GM19043 (cell line): ENCODE results near the gene PIAS4.
"Not testable (repeated sequence)": the region's sequence is repeated elsewhere in the genome, so short reads cannot be mapped to it uniquely, and the experiment has no call there.

ENCODE experiments used
- ATAC-seq: cut with Tn5 transposase; IDR thresholded peaks from one replicate; pipeline ENCODE4 v1.9.1; 2021; ENCODE audit warnings: low read depth; ENCODE audit not compliant: unreplicated experiment

Gene PIAS4, protein sequence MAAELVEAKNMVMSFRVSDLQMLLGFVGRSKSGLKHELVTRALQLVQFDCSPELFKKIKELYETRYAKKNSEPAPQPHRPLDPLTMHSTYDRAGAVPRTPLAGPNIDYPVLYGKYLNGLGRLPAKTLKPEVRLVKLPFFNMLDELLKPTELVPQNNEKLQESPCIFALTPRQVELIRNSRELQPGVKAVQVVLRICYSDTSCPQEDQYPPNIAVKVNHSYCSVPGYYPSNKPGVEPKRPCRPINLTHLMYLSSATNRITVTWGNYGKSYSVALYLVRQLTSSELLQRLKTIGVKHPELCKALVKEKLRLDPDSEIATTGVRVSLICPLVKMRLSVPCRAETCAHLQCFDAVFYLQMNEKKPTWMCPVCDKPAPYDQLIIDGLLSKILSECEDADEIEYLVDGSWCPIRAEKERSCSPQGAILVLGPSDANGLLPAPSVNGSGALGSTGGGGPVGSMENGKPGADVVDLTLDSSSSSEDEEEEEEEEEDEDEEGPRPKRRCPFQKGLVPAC

GRCh38 chr19:4007021-4007835, at the start of gene PIAS4:
Gene PIAS4, plus strand, starts transcription at chr19:4007736. Its CDS starts 25 bp downstream, at chr19:4007761.
- ATAC-seq: peak; percentile 93

GRCh38 chr19:3958836-3959765, 48.4 kb upstream of the PIAS4 start:
- ATAC-seq: no peak

DNA sequence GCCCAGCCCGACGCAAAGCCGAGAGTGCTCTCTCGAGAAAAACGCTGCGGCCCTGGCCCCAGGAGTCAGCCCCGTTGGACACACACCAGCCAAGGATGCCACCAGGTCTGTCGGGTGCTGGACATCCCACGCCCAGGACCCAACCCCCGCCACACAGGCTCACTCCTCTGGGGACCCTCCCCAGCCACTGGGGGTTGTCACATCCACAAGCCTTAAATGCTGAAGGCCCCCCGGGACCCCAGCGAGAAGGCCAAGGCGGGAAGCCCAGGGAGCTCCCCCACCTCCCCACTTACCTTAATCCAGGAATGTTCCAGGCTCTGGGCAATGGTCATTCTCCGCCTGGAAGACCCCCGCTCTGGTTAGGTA, 47.8 kb upstream of the PIAS4 start:
- no peak for ATAC-seq

- ATAC-seq: no peak
Observed at GRCh38 chr19:3961007-3961406, 46.5 kb upstream of the PIAS4 start.

DNA sequence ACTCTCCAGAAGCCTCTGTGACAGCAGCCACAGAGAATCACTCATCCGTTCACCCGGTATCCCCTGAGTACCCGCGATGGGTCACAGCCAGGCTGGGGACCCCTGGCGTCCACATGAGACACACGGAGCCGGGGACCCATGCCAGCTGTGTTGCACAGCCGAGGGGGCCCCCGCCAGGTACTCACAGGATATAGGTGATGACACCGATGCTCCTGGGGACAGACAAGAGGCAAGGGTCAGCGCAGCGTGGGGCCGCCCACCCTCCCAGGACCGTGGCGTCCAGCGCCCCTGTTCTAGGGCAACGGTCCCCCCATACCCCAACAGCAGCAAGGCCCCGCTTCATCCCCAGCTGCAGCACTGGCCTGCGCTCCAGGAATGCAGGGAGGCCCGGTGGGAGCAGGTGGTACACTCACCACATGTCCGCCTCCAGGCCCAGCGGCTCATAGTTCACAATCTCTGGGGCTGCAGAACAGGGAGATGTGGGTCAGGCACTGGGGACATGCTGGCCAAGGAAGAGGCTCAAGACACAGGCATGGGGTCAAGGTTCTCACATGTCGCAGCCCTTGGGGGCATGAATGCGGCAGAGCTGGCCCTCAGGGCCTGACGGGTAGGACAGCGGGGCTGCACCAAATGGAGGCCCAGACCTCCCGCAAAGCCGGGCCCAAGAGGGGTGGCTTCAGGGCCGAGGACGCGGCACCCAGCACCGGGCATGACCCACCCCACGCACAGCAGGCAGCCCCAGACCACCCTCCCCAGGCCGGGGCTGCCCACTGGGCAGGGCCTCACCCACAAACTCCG, 43.9 kb upstream of the PIAS4 start:
- ATAC-seq: no peak

- no peak for ATAC-seq
Observed at GRCh38 chr19:3964256-3965194, 43.0 kb upstream of the PIAS4 start.

DNA sequence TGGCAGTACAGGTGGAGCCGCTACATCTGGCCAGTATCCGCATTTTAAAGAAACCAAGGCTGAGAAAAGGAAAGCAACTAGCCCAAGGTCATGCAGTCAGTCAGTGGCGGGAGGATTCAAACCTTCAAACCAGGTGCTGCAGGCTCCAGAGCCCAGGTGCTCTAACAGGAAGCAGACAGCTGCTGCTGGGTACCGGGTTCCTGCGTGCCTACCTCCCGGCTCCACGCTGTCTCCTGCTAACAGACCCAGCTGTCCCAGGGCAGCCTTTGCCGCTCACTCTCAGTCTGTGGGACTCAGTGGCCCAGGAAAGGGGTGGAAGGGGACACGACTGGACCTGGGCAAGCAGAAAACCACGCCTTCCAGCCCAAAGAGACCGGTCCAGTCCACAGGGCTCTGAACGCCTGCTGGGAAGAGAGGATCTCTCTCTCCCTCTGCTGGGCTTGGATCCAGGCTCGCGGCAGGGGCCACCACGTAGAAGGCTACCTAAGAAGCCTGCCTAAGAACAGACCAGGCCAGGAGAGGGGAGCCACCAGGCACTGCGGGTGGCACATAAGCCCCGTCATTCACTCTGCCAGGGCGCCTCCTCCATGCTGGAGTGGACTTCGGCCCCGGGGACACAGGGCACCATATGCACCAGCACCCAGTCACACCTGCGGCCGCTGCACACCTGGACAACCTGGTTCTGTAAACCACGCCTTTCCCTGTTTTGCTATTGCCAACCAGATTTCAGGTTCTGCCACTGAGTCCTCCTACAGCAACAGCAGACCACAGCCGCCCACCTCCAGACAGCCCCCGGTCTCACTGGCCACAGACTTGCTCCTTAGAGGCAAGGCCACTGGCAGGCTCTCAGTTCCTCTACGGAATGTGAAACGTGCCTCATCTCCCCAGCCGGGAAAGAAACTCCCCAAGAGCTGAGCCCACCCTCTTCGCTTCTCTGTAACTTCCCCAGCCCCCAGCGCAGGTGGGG, 41.2 kb upstream of the PIAS4 start:
- no peak for ATAC-seq

GRCh38 chr19:3967983-3968382, 39.6 kb upstream of the PIAS4 start:
- ATAC-seq: not testable (repeated sequence)

DNA sequence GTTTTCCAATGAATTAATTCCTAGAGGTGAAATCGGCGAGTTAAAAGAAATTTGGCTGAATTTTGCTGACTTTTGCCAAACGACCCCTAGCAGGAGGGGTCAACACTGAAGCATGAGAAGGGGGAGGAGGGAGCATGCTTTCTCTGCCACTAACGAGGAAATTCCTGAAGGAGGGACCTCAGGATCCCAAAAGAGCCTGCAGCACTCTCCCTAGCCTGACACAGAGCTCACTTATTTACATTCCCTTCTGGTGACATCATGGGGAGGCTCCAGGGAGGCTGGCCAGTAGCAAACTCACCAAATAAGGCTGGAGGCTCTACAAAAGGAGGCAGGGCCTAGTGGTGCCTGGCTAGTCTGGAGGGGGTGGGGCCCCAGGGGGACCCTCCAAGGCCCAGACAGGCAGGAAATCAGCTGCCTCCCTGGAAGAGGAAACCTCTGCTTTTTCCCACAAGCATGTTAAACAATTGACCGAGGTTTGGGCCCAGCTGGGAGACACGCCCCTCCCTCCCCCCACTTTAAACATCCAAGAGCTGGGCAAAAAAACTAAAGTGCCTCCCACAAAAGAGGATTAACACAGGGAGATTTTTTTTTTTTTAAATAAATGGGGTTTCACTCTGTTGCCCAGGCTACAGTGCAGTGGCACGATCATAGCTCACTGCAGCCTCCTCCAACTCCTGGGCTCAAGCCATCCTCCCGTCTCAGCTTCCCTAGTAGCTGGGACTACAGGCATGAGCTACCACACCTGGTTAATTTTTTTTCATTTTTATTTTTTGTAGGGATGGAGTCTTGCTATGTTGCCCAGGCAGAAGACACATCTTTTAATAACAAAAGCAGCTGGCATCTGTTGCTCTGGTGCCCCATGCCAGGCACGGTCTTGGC, 38.7 kb upstream of the PIAS4 start:
- no peak for ATAC-seq

- no peak for ATAC-seq
Observed at GRCh38 chr19:3969435-3970312, 37.9 kb upstream of the PIAS4 start.

DNA sequence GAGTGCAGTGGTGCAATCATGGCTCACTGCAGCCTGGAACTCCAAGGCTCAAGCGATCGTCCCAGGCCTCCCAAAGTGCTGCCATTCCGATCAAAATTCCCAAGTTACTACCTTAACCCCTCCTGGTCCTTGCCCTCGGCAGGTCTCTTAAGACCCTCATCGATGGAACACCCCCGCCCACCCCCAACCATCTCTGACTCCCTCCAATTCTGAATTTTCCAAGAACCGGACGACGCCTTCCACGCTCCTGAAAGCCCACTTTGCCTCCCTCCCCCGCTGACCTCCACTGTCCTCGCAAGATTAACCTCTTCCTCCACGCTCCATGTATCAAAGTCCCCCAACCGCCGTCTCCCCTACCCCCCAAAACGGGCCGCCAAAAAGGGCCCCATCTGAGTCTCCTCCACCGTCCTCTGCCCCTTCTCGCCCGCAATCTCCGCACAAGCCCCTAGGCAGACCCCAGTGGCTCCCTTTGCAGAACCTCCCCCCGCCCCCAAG, 37.2 kb upstream of the PIAS4 start:
- no peak for ATAC-seq

DNA sequence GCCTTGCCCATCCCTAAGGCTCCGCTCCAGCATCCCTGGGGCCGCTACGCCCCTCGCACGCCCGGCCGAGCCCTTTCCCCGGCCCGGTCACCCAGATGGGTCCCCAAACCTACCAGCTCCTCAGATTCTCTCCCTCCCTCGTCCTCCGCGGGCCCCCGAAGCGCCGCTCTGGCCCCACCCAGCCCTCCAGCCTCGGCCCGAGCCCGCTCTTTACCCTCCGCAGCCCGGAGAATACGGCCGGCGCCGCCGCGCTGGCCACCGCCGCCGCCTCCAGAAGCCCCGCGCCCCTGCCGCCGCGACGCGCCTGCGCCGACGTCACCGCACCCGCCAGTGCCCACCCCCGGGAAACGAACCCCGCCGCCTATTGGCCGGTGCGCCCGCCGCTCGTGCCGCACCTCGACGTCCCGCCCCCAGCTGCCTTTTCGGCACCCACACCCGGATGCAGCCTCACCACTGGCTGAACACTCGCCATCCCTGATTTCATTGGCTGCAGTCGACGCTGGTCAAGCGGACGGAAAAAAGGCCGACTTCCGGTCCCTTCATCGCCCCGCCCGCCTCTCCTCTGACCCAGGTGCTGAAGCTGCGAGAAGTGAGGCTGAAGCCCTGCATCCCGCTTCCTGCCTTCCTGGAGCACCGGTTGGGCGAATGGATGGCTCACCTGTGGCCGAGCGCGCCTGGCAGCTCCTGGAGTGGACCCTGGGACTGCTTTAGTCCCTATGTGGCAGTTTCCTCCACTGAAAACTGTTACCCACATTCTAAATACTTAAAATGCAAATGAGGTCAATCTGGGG, 36.5 kb upstream of the PIAS4 start, which contains the start of gene DAPK3:
TSS of gene DAPK3 (minus strand) at position 292 of the 791 bp plus-strand sequence. CDS start 1,364 bp downstream, outside the sequence.
- peak; percentile 92 for ATAC-seq

GRCh38 chr19:3975144-3975543, 32.4 kb upstream of the PIAS4 start:
- ATAC-seq: no peak

DNA sequence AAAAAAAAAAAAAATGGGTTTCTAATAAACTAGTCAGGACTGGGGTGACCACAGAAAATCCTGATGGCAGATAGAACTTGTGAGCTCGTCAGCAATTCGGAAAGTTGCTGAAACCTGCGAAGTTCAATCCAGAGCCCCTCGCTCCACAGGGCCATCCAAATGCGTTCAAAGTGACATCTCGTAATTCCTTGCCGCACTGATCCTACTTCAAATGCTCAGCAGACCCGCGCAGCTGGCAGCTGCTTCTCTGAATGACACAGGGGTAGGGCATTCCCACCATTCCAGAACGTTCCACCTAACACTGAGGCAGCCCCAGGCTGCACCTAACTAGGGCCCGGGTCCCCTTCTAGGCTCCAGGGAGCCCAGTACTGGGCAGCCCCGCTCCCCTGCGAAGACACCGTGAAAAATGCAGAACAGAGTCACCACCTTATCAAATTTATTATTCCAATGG, 31.9 kb upstream of the PIAS4 start:
- no peak for ATAC-seq
